GM21515 (cell line): ENCODE data around the gene GRM4.

Source experiments
- ATAC-seq: cut with Tn5 transposase; IDR thresholded peaks from one replicate; pipeline ENCODE4 v1.9.1; 2021; ENCODE audit not compliant: unreplicated experiment

Gene GRM4

DNA sequence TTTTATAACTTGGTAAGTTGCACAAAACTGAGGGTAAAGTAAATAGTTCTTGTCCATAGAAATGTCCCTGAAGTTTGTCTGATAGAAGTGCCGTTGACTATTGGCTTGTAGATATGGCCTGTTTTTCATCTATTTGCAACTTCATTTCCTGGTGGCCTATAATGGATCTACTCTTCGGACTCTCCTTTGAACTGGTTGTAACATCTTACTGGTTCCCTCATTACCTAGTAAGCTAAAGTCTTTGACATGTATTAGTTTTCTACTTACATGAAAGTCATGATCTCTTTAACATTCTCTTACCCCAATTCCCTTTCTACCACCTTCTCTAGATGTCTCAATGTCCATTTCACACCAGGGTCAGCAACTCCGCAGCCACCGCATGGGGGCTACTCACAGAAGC is 146.3 kb downstream of the GRM4 start:
- ATAC-seq, result no peak

DNA sequence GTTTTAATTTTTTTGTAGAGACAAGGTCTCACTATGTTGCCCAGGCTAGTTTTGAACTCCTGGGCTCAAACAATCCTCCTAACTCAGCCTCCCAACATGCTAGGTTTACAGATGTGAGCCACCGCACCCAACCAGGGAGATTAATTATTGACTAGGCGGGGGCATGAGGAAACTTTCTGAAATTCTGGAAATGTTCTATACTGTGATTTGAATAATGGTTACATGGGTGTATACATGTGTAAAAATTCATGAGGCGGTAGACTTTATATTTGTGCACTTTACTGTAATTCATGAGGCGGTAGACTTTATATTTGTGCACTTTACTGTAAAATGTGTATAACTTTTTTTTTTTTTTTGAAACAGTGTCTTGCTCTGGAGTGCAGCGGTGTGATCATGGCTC is 147.2 kb downstream of the GRM4 start:
- no peak for ATAC-seq

DNA sequence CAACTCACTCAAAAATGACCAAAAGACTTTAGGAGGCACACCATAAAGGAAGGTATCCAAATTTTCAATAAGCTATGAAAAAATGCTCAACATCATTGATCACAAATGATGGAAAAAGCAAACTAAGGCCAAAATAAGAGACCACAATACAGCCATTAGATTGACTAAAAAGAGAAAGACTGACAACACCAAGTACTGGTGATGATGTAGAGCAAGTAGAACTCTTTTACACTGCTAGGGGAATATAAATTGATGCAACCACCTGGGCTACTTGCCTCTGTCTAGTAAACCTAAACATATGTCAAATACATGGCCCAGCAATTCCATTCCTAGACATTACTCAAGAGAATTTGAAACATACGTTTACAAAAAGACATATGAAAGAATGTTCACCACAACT is 148.6 kb downstream of the GRM4 start:
- ATAC-seq, result no peak

DNA sequence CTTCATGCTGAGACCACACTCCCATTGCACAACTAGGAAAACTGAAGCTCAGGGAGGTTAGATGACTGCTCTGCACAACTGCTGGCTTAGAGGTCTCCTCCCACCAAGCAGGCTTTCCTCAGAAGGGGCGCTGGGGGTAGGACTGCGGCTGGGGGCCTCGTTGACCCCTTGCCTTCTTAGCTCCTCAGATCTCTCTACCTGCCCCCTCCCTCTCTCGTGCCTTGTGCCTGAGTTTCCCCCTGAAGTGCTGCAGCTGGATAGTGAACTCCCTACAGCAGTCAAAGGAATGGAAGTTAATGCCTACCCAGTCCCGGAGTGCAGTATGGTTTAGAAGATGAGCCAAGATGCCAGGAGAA is 149.8 kb downstream of the GRM4 start:
- no peak for ATAC-seq

DNA sequence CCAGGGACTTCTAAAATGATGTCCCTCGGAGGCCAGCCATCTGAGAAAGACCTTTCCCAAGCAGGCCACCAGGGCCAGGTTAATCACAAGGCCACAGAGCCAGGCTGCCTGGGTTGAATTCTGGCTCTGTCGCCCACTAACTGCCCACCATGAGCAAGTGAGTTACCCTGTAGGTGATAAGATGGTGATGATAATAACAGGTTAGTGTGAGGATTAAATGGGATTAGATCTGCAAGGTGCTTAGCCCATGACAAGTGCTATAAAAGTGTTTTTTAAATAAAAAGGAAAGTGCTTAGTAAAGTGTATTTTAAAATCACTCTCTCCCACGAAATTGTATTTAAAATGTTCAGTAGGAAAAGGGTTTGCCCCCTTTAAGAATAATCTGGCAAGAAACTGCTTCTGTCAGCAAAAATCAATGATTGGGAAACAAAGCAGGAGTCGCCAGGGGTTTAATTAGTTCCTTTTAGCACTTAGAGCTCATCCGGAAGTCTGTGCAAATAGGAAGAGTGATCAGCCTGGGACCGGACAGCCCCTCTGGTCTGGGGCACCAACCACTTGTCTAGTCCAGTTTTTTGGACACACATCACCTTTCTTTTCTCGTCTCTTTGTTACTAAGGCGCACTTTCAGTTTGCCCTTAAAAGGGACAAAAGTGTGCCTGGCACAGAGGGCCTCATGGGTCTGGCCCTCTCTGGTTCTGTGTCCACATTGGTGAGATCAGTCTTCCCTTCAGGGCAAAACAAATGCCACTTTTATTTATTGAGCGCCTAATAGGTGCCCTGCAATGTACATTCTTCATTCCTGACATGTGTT is 150.4 kb downstream of the GRM4 start:
- ATAC-seq, result no peak

DNA sequence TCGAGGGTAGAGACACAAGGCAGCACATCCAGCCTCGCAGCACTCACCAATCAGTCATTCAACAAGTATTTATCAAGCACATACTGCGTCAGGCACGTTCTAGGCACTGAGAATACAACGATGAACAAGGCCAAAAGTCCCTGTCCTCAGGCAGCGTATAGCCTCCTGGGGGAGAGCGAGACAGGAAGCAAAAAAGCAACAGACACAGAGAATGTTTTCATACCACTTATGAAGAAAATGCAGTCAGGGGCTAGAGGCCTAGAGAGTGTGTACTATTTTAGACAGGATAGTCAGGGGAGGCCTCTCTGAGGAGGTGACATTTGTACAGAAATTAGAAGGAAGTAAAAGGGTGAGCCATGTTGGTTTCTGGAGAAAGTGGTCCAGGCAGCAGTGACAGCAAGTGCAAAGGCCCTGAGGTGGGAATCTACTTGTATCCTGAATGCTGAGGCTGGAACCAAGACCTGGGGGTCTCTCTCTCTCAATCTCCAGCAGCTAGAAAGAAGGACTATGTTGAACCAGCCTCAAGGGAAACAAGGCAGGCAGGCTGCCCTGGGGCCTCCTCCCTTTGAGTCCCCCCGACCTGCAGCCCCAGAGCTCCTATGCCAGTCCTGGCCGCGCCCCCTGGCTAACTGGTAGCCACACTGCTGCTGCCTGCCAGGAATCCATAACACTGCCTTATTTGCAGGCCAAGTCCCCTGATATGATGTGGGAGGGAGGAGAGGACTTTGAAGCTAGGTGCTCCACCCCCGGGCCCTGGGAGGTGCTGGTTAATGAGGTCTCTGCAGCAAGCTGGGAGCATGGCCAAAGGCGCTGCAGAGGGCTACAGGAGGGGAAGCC is 151.2 kb downstream of the GRM4 start:
- no peak for ATAC-seq

DNA sequence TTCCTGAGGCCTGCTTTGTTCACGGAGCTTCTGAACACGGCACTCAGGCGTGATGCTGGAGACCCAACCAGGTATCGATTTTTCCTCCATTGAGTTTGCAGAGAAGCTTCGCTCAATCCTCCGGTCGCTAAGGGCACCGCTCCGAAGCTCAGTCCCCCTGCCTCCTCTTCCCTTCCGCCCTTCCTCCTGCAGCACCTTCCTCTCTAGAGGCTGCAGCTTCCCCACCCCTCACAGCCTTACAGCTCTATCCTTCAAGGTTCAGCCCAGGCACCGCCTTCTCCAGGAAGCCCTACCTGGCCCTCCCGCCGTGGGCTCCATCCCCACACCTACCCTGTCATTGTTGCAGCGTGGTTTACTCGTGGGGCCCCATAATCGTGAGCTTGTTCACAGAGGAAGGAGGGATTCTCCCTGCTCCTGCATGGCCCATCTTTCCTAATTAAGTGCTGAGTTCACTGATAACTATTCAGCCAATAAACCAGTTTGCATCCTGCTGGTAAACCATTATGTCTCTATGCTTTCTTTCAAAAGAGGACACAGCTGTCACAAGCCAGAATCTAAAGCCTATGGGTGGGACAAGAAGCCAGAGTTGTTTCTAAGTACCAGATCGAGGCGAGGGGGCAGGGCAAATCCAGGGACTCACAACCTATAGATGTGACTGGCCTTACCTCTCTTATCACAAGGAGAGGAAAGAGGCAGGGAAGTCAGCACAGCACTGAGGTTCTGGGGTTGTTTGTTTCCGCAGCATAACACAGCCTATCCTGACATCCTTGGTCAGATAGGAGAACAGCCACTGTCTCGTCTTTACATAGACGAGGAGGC is 152.0 kb downstream of the GRM4 start:
- ATAC-seq, result no peak

DNA sequence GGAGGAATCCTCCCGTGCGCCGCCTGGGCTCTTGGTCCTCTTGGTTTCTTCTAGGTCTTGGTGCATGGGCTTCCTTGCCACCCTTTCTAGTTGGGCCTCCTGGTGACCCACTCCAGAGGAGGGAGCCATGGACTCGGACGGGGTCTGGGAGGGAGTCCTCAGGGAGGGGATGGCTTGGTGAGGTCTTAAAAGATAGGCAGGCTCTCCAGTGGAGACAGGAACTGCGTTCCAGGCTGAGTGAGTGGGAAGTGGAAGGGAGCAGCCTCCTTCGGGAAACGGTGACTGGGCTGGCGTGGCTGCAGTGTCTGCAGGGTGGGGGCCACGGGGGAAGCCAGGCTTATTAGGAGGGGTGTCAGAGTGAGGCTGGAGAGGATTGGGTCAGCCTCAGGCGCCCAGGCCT is 152.8 kb downstream of the GRM4 start:
- no peak for ATAC-seq

DNA sequence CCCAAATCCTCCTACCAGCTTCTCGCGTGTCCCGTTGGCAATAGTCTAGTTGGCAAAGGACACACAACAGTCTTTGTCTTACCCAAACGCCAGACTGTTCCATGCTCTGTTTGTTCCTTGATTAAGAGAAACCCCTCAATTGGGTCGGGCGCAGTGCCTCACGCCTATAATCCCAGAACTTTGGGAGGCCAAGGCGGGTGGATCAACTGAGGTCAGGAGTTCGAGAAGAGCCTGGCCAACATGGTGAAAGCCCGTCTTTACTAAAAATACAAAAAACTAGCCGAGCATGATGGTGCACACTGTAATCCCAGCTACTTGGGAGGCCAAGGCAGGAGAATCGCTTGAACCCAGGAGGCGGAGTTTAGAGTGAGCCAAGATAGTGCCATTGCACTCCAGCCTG is 153.7 kb downstream of the GRM4 start:
- no peak for ATAC-seq

DNA sequence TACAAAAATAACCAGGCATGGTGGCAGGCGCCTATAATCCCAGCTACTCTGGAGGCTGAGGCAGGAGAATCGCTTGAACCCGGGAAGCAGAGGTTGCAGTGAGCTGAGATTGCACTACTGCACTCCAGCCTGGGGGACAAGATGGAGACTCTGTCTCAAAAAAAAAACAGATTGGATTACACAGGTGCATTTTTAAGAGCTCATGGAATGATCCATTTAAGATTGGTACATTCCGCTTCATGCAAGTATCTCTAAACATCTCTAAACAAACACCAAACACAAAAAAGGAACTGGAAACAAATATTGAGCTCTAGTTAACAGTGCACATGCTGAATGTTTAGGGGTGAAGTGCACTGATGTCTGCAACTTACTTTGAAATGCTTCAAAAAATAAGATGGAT is 154.3 kb downstream of the GRM4 start:
- ATAC-seq, result no peak

DNA sequence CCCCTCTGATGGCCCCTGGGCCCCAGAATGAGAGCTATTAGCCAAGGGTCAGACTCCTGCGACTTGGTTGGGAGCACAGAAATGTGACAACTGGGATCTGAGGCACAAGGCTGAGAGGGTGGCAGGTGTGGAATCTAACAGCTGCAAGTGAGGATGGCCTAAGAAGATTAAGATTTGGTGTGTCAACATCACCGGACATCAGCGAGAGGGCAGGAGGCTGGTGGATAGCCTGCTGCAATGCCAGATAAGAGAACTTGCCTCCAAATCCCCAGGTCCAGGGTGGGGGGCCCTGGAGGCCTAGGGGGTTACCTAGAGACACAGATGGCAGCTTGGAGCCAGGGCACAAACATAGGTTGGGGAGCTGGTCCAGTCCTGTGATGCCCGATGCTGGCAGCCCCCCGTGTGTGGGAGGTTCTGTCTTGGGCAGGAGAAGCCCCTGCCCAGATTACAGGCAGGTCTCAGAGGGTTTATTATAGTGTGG is 155.8 kb downstream of the GRM4 start:
- no peak for ATAC-seq

DNA sequence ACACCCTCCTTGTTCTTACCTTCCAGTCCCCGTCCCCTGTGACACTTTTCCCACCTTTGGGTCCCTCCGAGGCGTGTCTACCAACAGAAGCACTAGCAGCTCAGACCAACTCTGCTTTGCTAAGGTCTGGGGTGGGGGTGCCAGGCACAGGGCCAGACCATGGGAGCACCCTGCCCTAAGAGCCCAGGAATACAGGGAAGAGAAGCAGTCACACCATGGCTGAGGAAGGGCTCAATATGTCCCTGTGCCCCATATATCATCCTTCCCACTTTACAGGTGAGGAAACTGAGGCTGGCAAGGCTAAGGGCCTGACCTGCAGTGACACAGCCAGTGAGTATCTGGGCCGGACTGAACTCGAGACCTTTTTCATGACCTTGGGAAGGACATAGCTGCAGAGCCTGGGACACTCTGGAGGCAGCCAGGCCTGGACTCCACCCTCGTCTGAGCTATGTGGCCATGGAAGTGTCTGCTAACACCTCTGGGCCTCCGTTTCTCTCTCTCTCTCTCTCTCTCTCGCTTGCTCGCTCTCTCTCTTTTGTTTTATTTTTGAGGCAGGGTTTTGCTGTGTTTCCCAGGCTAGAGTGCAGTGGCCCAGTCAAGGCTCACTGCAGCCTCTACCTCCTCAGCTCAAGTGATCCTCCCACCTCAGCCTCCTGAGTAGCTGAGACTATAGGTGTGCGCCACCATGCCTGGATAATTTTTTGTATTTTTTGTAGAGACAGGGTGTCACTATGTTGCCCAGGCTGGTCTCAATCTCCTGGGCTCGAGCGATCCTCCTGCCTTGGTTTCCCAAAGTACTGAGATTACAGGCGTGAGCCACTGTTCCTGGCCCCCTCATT is 156.7 kb downstream of the GRM4 start:
- no peak for ATAC-seq

DNA sequence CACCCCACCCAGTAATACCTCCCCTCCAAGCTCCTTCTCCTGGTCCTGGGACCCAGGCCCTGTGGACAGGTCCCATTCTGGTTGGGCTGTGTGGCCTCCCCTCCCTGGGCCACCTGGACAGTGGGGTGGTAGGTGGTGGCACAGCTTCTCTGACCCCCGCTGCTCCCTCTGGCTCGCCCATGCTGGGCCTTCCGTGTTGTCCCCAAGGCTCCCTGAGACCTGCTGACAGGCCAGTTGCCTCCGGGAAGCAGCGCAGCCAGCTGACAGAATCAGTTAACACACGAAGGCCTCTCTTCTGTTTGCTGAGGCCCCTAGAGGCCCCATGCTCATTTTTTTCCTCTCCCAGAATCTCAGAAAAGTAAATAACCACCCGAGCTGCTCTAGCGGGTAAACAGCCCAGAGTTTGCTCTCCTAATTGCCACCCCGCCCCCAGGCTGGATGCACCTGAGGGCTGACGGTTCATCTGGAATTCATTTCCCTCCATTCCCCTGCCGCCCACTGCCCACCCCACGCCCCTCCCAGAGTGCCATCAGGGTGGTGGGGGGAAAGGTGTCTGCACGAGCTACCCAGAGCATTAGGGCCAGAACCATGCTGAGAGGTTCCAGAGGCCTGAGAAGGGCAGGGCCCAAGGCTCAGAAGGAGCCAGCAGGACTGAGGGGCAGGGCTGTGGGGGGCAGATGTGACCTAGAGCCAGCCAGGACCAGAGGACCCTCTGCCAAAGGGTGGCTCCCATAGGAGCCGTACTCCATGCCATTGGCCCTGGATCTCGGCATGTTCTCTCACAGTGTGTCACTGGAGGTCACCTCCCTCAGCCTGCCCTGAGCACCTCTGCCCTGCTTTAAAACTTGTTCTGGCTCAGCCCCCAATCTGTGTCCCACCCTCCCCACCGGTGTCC is 157.5 kb downstream of the GRM4 start:
- ATAC-seq, result no peak

DNA sequence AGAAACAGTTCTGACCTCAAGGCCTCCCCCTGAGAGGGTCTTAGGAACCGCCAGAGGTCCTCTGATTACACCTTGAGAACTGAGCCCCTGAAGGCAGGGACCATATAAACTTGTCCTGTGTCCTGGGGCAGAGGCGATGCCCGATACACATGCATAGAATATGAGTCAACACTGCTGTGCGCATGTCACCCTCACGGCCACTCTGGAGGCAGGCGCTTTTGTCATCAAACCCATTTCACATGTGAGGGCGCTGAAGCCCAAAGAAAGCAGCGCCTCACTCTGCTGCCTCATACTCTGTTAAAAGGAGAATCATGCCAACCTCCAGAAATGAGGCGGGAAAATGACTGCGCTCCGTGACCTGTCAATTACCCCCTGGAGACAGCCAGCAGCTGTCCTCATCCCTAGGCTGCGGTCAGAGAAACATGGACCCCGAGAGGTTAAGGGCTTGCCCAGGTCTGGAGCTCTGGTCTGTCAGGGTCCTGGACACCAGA is 158.3 kb downstream of the GRM4 start:
- no peak for ATAC-seq

DNA sequence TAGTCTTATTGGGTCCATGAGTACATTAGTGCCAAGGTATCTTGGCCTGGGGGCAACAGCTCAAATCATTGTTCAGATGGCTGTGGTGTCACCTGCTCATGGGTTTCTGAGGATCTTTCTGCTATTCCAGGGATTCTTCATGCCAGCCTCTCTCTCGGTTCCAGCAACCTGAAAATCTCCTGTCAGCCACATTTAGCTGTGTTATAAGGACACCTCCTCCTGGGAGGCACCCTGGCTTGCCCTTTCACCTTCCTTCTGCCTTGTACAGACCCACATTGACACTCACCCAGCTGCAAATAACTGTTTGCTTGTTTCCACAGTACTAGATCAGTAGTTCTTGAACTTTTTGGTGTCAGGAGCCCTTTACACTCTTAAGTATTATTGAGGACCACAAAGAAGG is 159.9 kb downstream of the GRM4 start:
- ATAC-seq, result no peak

DNA sequence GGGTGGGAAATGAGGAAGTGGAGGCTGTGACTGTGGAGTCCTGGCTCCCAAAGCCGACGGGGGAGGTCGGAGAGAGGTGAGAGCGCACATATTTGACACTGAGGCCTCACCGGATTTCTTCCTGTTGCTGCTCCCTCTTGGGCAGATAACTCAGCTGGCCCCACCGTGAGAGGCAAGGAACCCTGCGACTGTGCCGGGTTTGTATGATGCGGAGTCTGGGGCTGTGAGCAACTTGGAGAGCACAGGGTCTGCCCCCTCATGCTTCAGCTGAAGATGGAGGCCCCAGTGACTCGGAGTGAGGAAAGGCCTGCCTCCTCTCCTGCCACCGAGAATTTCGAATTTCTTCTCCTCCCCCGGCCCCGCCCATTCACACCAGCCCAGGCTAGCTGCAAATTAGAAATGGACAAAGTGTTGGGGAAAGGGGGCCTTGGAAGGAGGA is 160.6 kb downstream of the GRM4 start:
- ATAC-seq, result no peak

DNA sequence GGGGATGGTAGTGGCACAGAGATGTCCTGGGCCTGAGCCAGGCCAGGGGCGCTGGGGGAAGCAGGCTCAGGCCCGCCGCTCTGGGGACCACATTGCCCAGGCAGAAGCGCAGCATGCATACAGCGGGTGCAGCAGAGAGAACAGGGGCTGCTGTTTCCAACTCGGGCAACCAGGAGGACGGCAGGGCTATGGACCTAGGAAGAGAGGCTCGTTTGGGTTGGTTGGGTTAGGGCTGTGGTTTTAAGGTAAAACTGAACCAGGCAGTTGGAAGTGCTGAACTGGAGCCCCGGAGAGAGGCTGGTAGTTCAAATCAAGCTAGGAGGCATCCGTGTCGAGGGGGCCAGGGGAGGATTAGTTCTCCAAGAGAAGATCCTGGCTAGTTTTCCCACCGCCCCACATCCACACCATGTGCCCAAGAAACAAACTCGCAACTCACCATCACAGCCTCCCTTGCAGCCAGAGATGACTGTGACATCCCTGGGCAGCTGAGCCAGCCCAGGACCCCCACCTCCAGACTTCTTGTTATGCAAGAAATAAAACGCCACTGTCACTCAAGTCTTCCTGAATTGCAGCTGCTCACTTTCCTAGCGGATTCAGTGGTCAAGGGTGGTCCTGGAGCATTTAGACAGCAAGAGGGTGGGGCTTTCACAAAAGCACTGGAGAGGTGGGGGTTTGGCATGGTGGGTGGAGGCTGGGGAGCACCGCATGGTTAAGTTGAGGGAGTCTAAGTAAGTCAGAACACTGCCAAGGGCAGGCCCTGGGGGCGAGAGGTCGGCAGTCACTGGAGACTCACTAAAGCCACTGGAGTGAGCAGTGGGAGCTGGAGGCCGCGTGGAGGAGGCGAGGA is 161.2 kb downstream of the GRM4 start:
- ATAC-seq, result no peak

DNA sequence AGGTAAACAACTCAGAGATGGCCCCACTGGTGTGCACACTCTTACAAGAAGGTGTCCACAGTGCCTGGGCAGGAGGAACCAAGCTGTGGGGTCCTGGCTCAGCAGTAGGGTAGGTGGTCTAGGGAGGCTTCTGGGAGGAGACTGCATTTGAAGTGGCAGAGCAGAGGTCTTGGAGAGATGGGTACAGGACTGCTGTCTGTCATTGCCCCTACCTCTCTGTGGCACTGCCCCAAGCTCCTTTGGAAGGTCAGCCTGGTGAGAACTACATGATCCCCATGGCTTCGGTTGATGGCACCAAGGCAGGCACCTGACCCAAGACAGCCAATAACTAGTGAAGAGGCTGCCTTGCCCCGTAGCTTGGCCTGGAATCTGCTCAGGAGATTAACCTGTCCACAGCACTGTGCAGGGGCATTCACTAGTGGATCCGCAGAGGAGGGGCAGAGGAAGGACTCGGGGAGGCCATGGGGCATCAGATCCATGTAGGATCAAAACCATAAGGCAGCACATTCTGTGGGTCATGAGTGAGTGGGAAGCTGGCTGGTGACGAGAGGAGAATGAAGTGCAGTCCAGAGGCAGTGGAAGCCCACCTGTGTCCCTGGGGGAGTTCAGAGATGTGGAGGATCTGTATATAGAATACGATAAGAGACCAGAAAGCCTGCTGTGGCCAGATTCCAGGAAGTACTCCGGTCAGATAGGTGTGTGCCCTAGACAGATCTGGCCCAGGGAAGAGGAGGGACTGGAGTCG is 162.0 kb downstream of the GRM4 start:
- no peak for ATAC-seq
